H1 (cell line): ENCODE data around the gene MED23. TPM values are rescaled to one million over a fixed set of nuclear protein-coding genes. Genes with fewer than 3 reads are reported as not detected.

Experiments
- CTCF ChIA-PET: fragments of 300-600 bp; sonication (Branson Sonifier 250); formaldehyde crosslinking; loops from one replicate; lab custom pipeline; 2021; ENCODE audit not compliant: partially characterized antibody; lab: Charles Lee
- POLR2A ChIA-PET: fragments of 300-600 bp; sonication (Branson Sonifier 250); formaldehyde crosslinking; loops from one replicate; lab custom pipeline; 2021; ENCODE audit warnings: inconsistent platforms; ENCODE audit not compliant: partially characterized antibody; lab: Charles Lee
- DNase-seq, 2 experiments: peaks; one replicate each; pipeline versions ENCODE4 v3.0.0 to v3.0.0-alpha.2; 2010 to 2022; ENCODE audit warnings: low spot score in 2 of 2, low read depth in 1 of 2, mixed read lengths in 1 of 2
- FAIRE-seq: peaks from 2 replicates; lab custom pipeline; 2011; peaks lifted over from hg19 to GRCh38; lab: Jason Lieb, UNC
- H2AFZ ChIP-seq: 2 replicates; pipeline ENCODE4 v1.8.1; 2012; ENCODE audit warnings: low read length, inconsistent platforms
- H2AK5ac ChIP-seq: 2 replicates; pipeline ENCODE4 v1.6.1; 2013; ENCODE audit warnings: low read depth, low read length
- H2BK120ac ChIP-seq: replicated peaks from 2 replicates; pipeline ENCODE3; 2013; ENCODE audit warnings: low read depth, low read length, inconsistent platforms
- H2BK12ac ChIP-seq: 2 replicates; pipeline ENCODE4 v1.6.1; 2013; ENCODE audit warnings: low read depth, low read length
- H2BK15ac ChIP-seq: 2 replicates; pipeline ENCODE4 v1.6.1; 2013; ENCODE audit warnings: low read length
- H2BK20ac ChIP-seq: 2 replicates; pipeline ENCODE4 v1.6.1; 2013; ENCODE audit warnings: low read length
- H2BK5ac ChIP-seq: 2 replicates; pipeline ENCODE4 v1.6.1; 2013; ENCODE audit warnings: low read depth, low read length
- H3K14ac ChIP-seq: 2 replicates; pipeline ENCODE4 v1.6.1; 2013; ENCODE audit warnings: inconsistent platforms; ENCODE audit not compliant: insufficient read length
- H3K18ac ChIP-seq: 2 replicates; pipeline ENCODE4 v1.6.1; 2013; ENCODE audit warnings: low read length; ENCODE audit errors: extremely low read depth
- H3K23ac ChIP-seq: 2 replicates; pipeline ENCODE4 v1.6.1; 2013; ENCODE audit warnings: inconsistent platforms; ENCODE audit not compliant: insufficient read length
- H3K23me2 ChIP-seq: 2 replicates; pipeline ENCODE4 v1.6.1; 2013; ENCODE audit warnings: low read depth, low read length
- H3K27ac ChIP-seq: 2 replicates; pipeline ENCODE4 v1.6.1; 2011; ENCODE audit warnings: low read depth, low read length, inconsistent platforms
- H3K27me3 ChIP-seq, 4 experiments: replicated peaks in 1 of 4; 1 replicate in 1 of 4; 2 replicates in 3 of 4; pipeline versions ENCODE4 v1.6.1 to v1.8.1; 2011 to 2013; ENCODE audit warnings: low read length in 3 of 4, mild to moderate bottlenecking in 3 of 4, inconsistent platforms in 2 of 4, mixed read lengths in 2 of 4, moderate library complexity in 1 of 4; ENCODE audit not compliant: control insufficient read depth in 3 of 4, insufficient read depth in 3 of 4; ENCODE audit errors: extremely low read depth in 1 of 4
- H3K36me3 ChIP-seq, 4 experiments: 2 replicates each; pipeline versions ENCODE4 v1.6.1 to v1.8.1; 2011 to 2013; ENCODE audit warnings: mild to moderate bottlenecking in 4 of 4, low read length in 3 of 4, moderate library complexity in 2 of 4, control low read depth in 1 of 4, inconsistent platforms in 1 of 4; ENCODE audit not compliant: insufficient read depth in 4 of 4, control insufficient read depth in 2 of 4
- H3K4ac ChIP-seq: replicated peaks from 2 replicates; pipeline ENCODE3; 2013; ENCODE audit warnings: low read length, low read depth, mixed read lengths, inconsistent platforms; ENCODE audit not compliant: insufficient read length
- H3K4me1 ChIP-seq, 4 experiments: replicated peaks in 1 of 4; 1 replicate in 1 of 4; 2 replicates in 3 of 4; pipeline versions ENCODE4 v1.6.1 to v1.8.1; 2011 to 2013; ENCODE audit warnings: low read length in 3 of 4, inconsistent platforms in 2 of 4, mixed read lengths in 1 of 4; ENCODE audit not compliant: insufficient read depth in 4 of 4, control insufficient read depth in 3 of 4
- H3K4me2 ChIP-seq, 2 experiments: 2 replicates each; pipeline versions ENCODE4 v1.6.1 to v1.8.1; 2011 to 2013; ENCODE audit warnings: low read depth in 2 of 2, low read length in 2 of 2, control low read depth in 1 of 2, inconsistent platforms in 1 of 2, mild to moderate bottlenecking in 1 of 2; ENCODE audit not compliant: insufficient read depth in 1 of 2
- H3K4me3 ChIP-seq, 4 experiments: fragments of 200-600, 300-600 bp in 1 of 4; sonication (generic), shearing (Covaris generic), sonication (Bioruptor Twin) in 1 of 4; 2 replicates each; pipeline versions ENCODE4 v1.5.1 to v1.8.1; 2011 to 2016; ENCODE audit warnings: low read length in 4 of 4, low read depth in 3 of 4, control low read depth in 2 of 4, inconsistent platforms in 2 of 4, mild to moderate bottlenecking in 2 of 4, mixed read lengths in 1 of 4, moderate library complexity in 1 of 4; ENCODE audit not compliant: insufficient read depth in 2 of 4; ENCODE audit errors: extremely low read depth in 1 of 4
- H3K56ac ChIP-seq: replicated peaks from 2 replicates; pipeline ENCODE3; 2013; ENCODE audit warnings: low read depth, mild to moderate bottlenecking, mixed read lengths, low read length, inconsistent platforms; ENCODE audit not compliant: insufficient read length
- H3K79me1 ChIP-seq: 2 replicates; pipeline ENCODE4 v1.6.1; 2013; ENCODE audit warnings: low read depth, low read length, control low read depth
- H3K79me2 ChIP-seq, 2 experiments: 2 replicates each; pipeline versions ENCODE4 v1.6.1 to v1.8.1; 2012 to 2013; ENCODE audit warnings: low read length in 2 of 2, mild to moderate bottlenecking in 2 of 2, inconsistent platforms in 1 of 2; ENCODE audit not compliant: insufficient read depth in 2 of 2, control insufficient read depth in 1 of 2
- H3K9ac ChIP-seq, 4 experiments: replicated peaks in 1 of 4; 1 replicate in 1 of 4; 2 replicates in 3 of 4; pipeline versions ENCODE4 v1.6.1 to v1.8.1; 2011 to 2013; ENCODE audit warnings: low read depth in 3 of 4, low read length in 3 of 4, control low read depth in 2 of 4, mild to moderate bottlenecking in 2 of 4, moderate library complexity in 2 of 4, inconsistent platforms in 1 of 4; ENCODE audit errors: extremely low read depth in 1 of 4
- H3K9me3 ChIP-seq, 2 experiments: 2 replicates each; pipeline versions ENCODE4 v1.6.1 to v1.8.1; 2012 to 2013; ENCODE audit warnings: mild to moderate bottlenecking in 2 of 2, moderate library complexity in 2 of 2, control low read depth in 1 of 2, inconsistent platforms in 1 of 2, low read depth in 1 of 2, low read length in 1 of 2, mixed read lengths in 1 of 2; ENCODE audit not compliant: insufficient read depth in 2 of 2
- H4K20me1 ChIP-seq, 2 experiments: replicated peaks in 1 of 2; 2 replicates each; pipeline versions ENCODE3 to v1.8.1; 2011 to 2013; ENCODE audit warnings: inconsistent platforms in 2 of 2, low read length in 2 of 2, mild to moderate bottlenecking in 1 of 2; ENCODE audit not compliant: insufficient read depth in 2 of 2, control insufficient read depth in 1 of 2
- H4K5ac ChIP-seq: 2 replicates; pipeline ENCODE4 v1.6.1; 2013; ENCODE audit warnings: low read length, low read depth, mixed read lengths, inconsistent platforms; ENCODE audit not compliant: insufficient read length
- H4K8ac ChIP-seq: 2 replicates; pipeline ENCODE4 v1.8.0; 2013; ENCODE audit warnings: mild to moderate bottlenecking, moderate library complexity, low read length, inconsistent platforms; ENCODE audit not compliant: insufficient read depth; ENCODE audit errors: extremely low read depth
- H4K91ac ChIP-seq: replicated peaks from 2 replicates; pipeline ENCODE3; 2013; ENCODE audit warnings: low read length, mixed read lengths, inconsistent platforms; ENCODE audit not compliant: insufficient read length
- BCL11A ChIP-seq, 2 experiments: IDR thresholded peaks; one replicate each; pipeline ENCODE4 v1.6.1; 2011; ENCODE audit warnings: low read depth in 2 of 2, low read length in 2 of 2, mild to moderate bottlenecking in 2 of 2
- KDM1A ChIP-seq: fragments of 200-600, 300-600 bp; sonication (generic); IDR thresholded peaks from 2 replicates; pipeline ENCODE4 v1.7.1; 2016; ENCODE audit warnings: mild to moderate bottlenecking, low read length, borderline replicate concordance
- WGBS, 2 experiments: shearing (Covaris generic) in 1 of 2; methylation state at CpG; one replicate each; pipeline versions ENCODE4 v1.1.6 to v1.1.7; 2013 to 2015; ENCODE audit warnings: low lambda C conversion rate in 2 of 2, mixed read lengths in 2 of 2, inconsistent platforms in 1 of 2, low coverage in 1 of 2, missing lambda C conversion rate in 1 of 2; ENCODE audit not compliant: insufficient replicate concordance in 2 of 2, insufficient coverage in 1 of 2, insufficient read length in 1 of 2; ENCODE audit errors: extremely low coverage in 1 of 2, missing lambda C conversion rate in 1 of 2; 5-methylcytosine and 5-hydroxymethylcytosine counted together
- polyA plus RNA-seq, 7 experiments: library from polyadenylated mRNA; depleted of rRNA in 3 of 7; stranded (reverse) in 5 of 7; unstranded in 2 of 7; fragments of >200 nt in 5 of 7; fragments of 200-250 nt in 2 of 7; gene quantifications; 1 replicate in 5 of 7; 2 replicates in 1 of 7; 4 replicates in 1 of 7; pipeline versions ENCODE4 v1.2.1 to v1.2.3, GENCODE V29; 2011 to 2013; ENCODE audit warnings: missing spikeins in 2 of 7, mixed read lengths in 2 of 7
- total RNA-seq: library from RNA; stranded (reverse); fragmentation: NEBNext Ultra II Directional; extraction: Animal tissue kit (Norgen Biotek cat#: 25700); gene quantifications from 2 replicates; pipeline ENCODE4 v1.2.1, GENCODE V29; 2021

The MED23 gene
- total and polyA plus RNA-seq, 2 of the 8 experiments (the other 6 are each of a cell fraction or from before 2014, with no cell fraction given) = 10.5 to 13.0 TPM

DNA sequence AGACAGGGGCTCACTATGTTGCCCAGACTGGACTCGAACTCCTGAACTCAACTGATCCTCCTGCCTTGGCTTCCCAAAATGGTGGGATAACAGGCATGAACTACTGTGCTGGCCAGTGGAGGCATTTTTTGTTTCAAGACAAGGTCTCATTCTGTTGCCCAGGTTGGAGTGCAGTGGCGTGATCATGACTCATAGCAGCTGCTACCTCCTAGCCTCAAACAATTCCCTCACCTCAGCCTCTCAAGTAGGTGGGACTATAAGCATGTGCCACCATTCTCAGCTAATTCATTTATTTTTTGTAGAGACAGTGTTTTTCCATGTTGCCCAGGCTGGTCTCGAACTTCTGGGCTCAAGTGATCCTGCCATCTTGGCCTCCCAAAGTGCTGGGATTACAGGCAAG is 26.3 kb upstream of the MED23 start:
- TF ChIP-seq BCL11A (IDR thresholded peaks at IDR 0.05; ENCODE audit: low read depth in 2 of 2, low read length in 2 of 2) = no peak
- no peak for TF ChIP-seq KDM1A
- FAIRE-seq = no peak

More for the DNA sequence above, 26.3 kb upstream of the MED23 start:
- H3K4me2 ChIP-seq = no peak overlapping the region
- 84% methylated on average over 3 of the region's 3 CpGs; no CpG with 5 or more reads in 1 of the 2 experiments for WGBS, 2 experiments
- H3K27ac ChIP-seq = no peak overlapping the region
- H4K8ac ChIP-seq = no peak overlapping the region
- no peak overlapping the region for H2AFZ ChIP-seq
- no peak overlapping the region for H3K4me3 ChIP-seq
- no peak overlapping the region for H2AK5ac ChIP-seq
- H3K9ac ChIP-seq = no peak overlapping the region
- POLR2A ChIA-PET = no interaction called here
- H3K4ac ChIP-seq = no peak overlapping the region
- CTCF ChIA-PET = interaction anchor here (0.6 to 4.5 kb wide), 4 partner anchors 9 to 1120 kb away, joined by 3 to 21 read pairs (median 6); partner anchors contain the start of genes MED23 and OR2A4
- no peak overlapping the region for H4K5ac ChIP-seq
- H2BK15ac ChIP-seq = no peak overlapping the region
- H3K4me1 ChIP-seq = no peaks in the 10 kb centered on the region
- H3K9me3 ChIP-seq = no peaks in the 10 kb centered on the region
- DNase-seq = no peak
- H3K36me3 ChIP-seq = no peaks in the 10 kb centered on the region
- H3K27me3 ChIP-seq = no peaks in the 10 kb centered on the region; a peak in 1 of 7 replicates
- H3K56ac ChIP-seq = no peak overlapping the region
- H3K14ac ChIP-seq = no peak overlapping the region
- H3K79me1 ChIP-seq = no peaks in the 10 kb centered on the region
- H3K79me2 ChIP-seq = no peaks in the 10 kb centered on the region
- H2BK5ac ChIP-seq = no peak overlapping the region
- no peak overlapping the region for H3K23ac ChIP-seq
- H2BK20ac ChIP-seq = no peak overlapping the region
- H4K20me1 ChIP-seq = no peaks in the 10 kb centered on the region
- no peak overlapping the region for H4K91ac ChIP-seq
- no peak overlapping the region for H3K18ac ChIP-seq
- H3K23me2 ChIP-seq = no peaks in the 10 kb centered on the region
- H2BK12ac ChIP-seq = no peak overlapping the region
- no peak overlapping the region for H2BK120ac ChIP-seq
